H1 (cell line): ENCODE measurements around the gene FBXO2. TPM values are rescaled to one million over a fixed set of nuclear protein-coding genes. Genes with fewer than 3 reads are reported as not detected.

Source experiments
- CTCF ChIA-PET: fragments of 300-600 bp; sonication (Branson Sonifier 250); formaldehyde crosslinking; loops from one replicate; lab custom pipeline; 2021; ENCODE audit not compliant: partially characterized antibody; lab: Charles Lee
- POLR2A ChIA-PET: fragments of 300-600 bp; sonication (Branson Sonifier 250); formaldehyde crosslinking; loops from one replicate; lab custom pipeline; 2021; ENCODE audit warnings: inconsistent platforms; ENCODE audit not compliant: partially characterized antibody; lab: Charles Lee
- DNase-seq, 2 experiments: peaks; one replicate each; pipeline versions ENCODE4 v3.0.0 to v3.0.0-alpha.2; 2010 to 2022; ENCODE audit warnings: low spot score in 2 of 2, low read depth in 1 of 2, mixed read lengths in 1 of 2
- FAIRE-seq: peaks from 2 replicates; lab custom pipeline; 2011; peaks lifted over from hg19 to GRCh38; lab: Jason Lieb, UNC
- H2AFZ ChIP-seq: 2 replicates; pipeline ENCODE4 v1.8.1; 2012; ENCODE audit warnings: low read length, inconsistent platforms
- H2AK5ac ChIP-seq: 2 replicates; pipeline ENCODE4 v1.6.1; 2013; ENCODE audit warnings: low read depth, low read length
- H2BK120ac ChIP-seq: replicated peaks from 2 replicates; pipeline ENCODE3; 2013; ENCODE audit warnings: low read depth, low read length, inconsistent platforms
- H2BK12ac ChIP-seq: 2 replicates; pipeline ENCODE4 v1.6.1; 2013; ENCODE audit warnings: low read depth, low read length
- H2BK15ac ChIP-seq: 2 replicates; pipeline ENCODE4 v1.6.1; 2013; ENCODE audit warnings: low read length
- H2BK20ac ChIP-seq: 2 replicates; pipeline ENCODE4 v1.6.1; 2013; ENCODE audit warnings: low read length
- H2BK5ac ChIP-seq: 2 replicates; pipeline ENCODE4 v1.6.1; 2013; ENCODE audit warnings: low read depth, low read length
- H3K14ac ChIP-seq: 2 replicates; pipeline ENCODE4 v1.6.1; 2013; ENCODE audit warnings: inconsistent platforms; ENCODE audit not compliant: insufficient read length
- H3K18ac ChIP-seq: 2 replicates; pipeline ENCODE4 v1.6.1; 2013; ENCODE audit warnings: low read length; ENCODE audit errors: extremely low read depth
- H3K23ac ChIP-seq: 2 replicates; pipeline ENCODE4 v1.6.1; 2013; ENCODE audit warnings: inconsistent platforms; ENCODE audit not compliant: insufficient read length
- H3K23me2 ChIP-seq: 2 replicates; pipeline ENCODE4 v1.6.1; 2013; ENCODE audit warnings: low read depth, low read length
- H3K27ac ChIP-seq: 2 replicates; pipeline ENCODE4 v1.6.1; 2011; ENCODE audit warnings: low read depth, low read length, inconsistent platforms
- H3K27me3 ChIP-seq, 4 experiments: replicated peaks in 1 of 4; 1 replicate in 1 of 4; 2 replicates in 3 of 4; pipeline versions ENCODE4 v1.6.1 to v1.8.1; 2011 to 2013; ENCODE audit warnings: low read length in 3 of 4, mild to moderate bottlenecking in 3 of 4, inconsistent platforms in 2 of 4, mixed read lengths in 2 of 4, moderate library complexity in 1 of 4; ENCODE audit not compliant: control insufficient read depth in 3 of 4, insufficient read depth in 3 of 4; ENCODE audit errors: extremely low read depth in 1 of 4
- H3K36me3 ChIP-seq, 4 experiments: 2 replicates each; pipeline versions ENCODE4 v1.6.1 to v1.8.1; 2011 to 2013; ENCODE audit warnings: mild to moderate bottlenecking in 4 of 4, low read length in 3 of 4, moderate library complexity in 2 of 4, control low read depth in 1 of 4, inconsistent platforms in 1 of 4; ENCODE audit not compliant: insufficient read depth in 4 of 4, control insufficient read depth in 2 of 4
- H3K4ac ChIP-seq: replicated peaks from 2 replicates; pipeline ENCODE3; 2013; ENCODE audit warnings: low read length, low read depth, mixed read lengths, inconsistent platforms; ENCODE audit not compliant: insufficient read length
- H3K4me1 ChIP-seq, 4 experiments: replicated peaks in 1 of 4; 1 replicate in 1 of 4; 2 replicates in 3 of 4; pipeline versions ENCODE4 v1.6.1 to v1.8.1; 2011 to 2013; ENCODE audit warnings: low read length in 3 of 4, inconsistent platforms in 2 of 4, mixed read lengths in 1 of 4; ENCODE audit not compliant: insufficient read depth in 4 of 4, control insufficient read depth in 3 of 4
- H3K4me2 ChIP-seq, 2 experiments: 2 replicates each; pipeline versions ENCODE4 v1.6.1 to v1.8.1; 2011 to 2013; ENCODE audit warnings: low read depth in 2 of 2, low read length in 2 of 2, control low read depth in 1 of 2, inconsistent platforms in 1 of 2, mild to moderate bottlenecking in 1 of 2; ENCODE audit not compliant: insufficient read depth in 1 of 2
- H3K4me3 ChIP-seq, 4 experiments: fragments of 200-600, 300-600 bp in 1 of 4; sonication (generic), shearing (Covaris generic), sonication (Bioruptor Twin) in 1 of 4; 2 replicates each; pipeline versions ENCODE4 v1.5.1 to v1.8.1; 2011 to 2016; ENCODE audit warnings: low read length in 4 of 4, low read depth in 3 of 4, control low read depth in 2 of 4, inconsistent platforms in 2 of 4, mild to moderate bottlenecking in 2 of 4, mixed read lengths in 1 of 4, moderate library complexity in 1 of 4; ENCODE audit not compliant: insufficient read depth in 2 of 4; ENCODE audit errors: extremely low read depth in 1 of 4
- H3K56ac ChIP-seq: replicated peaks from 2 replicates; pipeline ENCODE3; 2013; ENCODE audit warnings: low read depth, mild to moderate bottlenecking, mixed read lengths, low read length, inconsistent platforms; ENCODE audit not compliant: insufficient read length
- H3K79me1 ChIP-seq: 2 replicates; pipeline ENCODE4 v1.6.1; 2013; ENCODE audit warnings: low read depth, low read length, control low read depth
- H3K79me2 ChIP-seq, 2 experiments: 2 replicates each; pipeline versions ENCODE4 v1.6.1 to v1.8.1; 2012 to 2013; ENCODE audit warnings: low read length in 2 of 2, mild to moderate bottlenecking in 2 of 2, inconsistent platforms in 1 of 2; ENCODE audit not compliant: insufficient read depth in 2 of 2, control insufficient read depth in 1 of 2
- H3K9ac ChIP-seq, 4 experiments: replicated peaks in 1 of 4; 1 replicate in 1 of 4; 2 replicates in 3 of 4; pipeline versions ENCODE4 v1.6.1 to v1.8.1; 2011 to 2013; ENCODE audit warnings: low read depth in 3 of 4, low read length in 3 of 4, control low read depth in 2 of 4, mild to moderate bottlenecking in 2 of 4, moderate library complexity in 2 of 4, inconsistent platforms in 1 of 4; ENCODE audit errors: extremely low read depth in 1 of 4
- H3K9me3 ChIP-seq, 2 experiments: 2 replicates each; pipeline versions ENCODE4 v1.6.1 to v1.8.1; 2012 to 2013; ENCODE audit warnings: mild to moderate bottlenecking in 2 of 2, moderate library complexity in 2 of 2, control low read depth in 1 of 2, inconsistent platforms in 1 of 2, low read depth in 1 of 2, low read length in 1 of 2, mixed read lengths in 1 of 2; ENCODE audit not compliant: insufficient read depth in 2 of 2
- H4K20me1 ChIP-seq, 2 experiments: replicated peaks in 1 of 2; 2 replicates each; pipeline versions ENCODE3 to v1.8.1; 2011 to 2013; ENCODE audit warnings: inconsistent platforms in 2 of 2, low read length in 2 of 2, mild to moderate bottlenecking in 1 of 2; ENCODE audit not compliant: insufficient read depth in 2 of 2, control insufficient read depth in 1 of 2
- H4K5ac ChIP-seq: 2 replicates; pipeline ENCODE4 v1.6.1; 2013; ENCODE audit warnings: low read length, low read depth, mixed read lengths, inconsistent platforms; ENCODE audit not compliant: insufficient read length
- H4K8ac ChIP-seq: 2 replicates; pipeline ENCODE4 v1.8.0; 2013; ENCODE audit warnings: mild to moderate bottlenecking, moderate library complexity, low read length, inconsistent platforms; ENCODE audit not compliant: insufficient read depth; ENCODE audit errors: extremely low read depth
- H4K91ac ChIP-seq: replicated peaks from 2 replicates; pipeline ENCODE3; 2013; ENCODE audit warnings: low read length, mixed read lengths, inconsistent platforms; ENCODE audit not compliant: insufficient read length
- SP1 ChIP-seq: IDR thresholded peaks from 2 replicates; pipeline ENCODE4 v1.6.1; 2011; ENCODE audit warnings: low read depth, low read length
- WGBS, 2 experiments: shearing (Covaris generic) in 1 of 2; methylation state at CpG; one replicate each; pipeline versions ENCODE4 v1.1.6 to v1.1.7; 2013 to 2015; ENCODE audit warnings: low lambda C conversion rate in 2 of 2, mixed read lengths in 2 of 2, inconsistent platforms in 1 of 2, low coverage in 1 of 2, missing lambda C conversion rate in 1 of 2; ENCODE audit not compliant: insufficient replicate concordance in 2 of 2, insufficient coverage in 1 of 2, insufficient read length in 1 of 2; ENCODE audit errors: extremely low coverage in 1 of 2, missing lambda C conversion rate in 1 of 2; 5-methylcytosine and 5-hydroxymethylcytosine counted together
- polyA plus RNA-seq, 7 experiments: library from polyadenylated mRNA; depleted of rRNA in 3 of 7; stranded (reverse) in 5 of 7; unstranded in 2 of 7; fragments of >200 nt in 5 of 7; fragments of 200-250 nt in 2 of 7; gene quantifications; 1 replicate in 5 of 7; 2 replicates in 1 of 7; 4 replicates in 1 of 7; pipeline versions ENCODE4 v1.2.1 to v1.2.3, GENCODE V29; 2011 to 2013; ENCODE audit warnings: missing spikeins in 2 of 7, mixed read lengths in 2 of 7
- total RNA-seq: library from RNA; stranded (reverse); fragmentation: NEBNext Ultra II Directional; extraction: Animal tissue kit (Norgen Biotek cat#: 25700); gene quantifications from 2 replicates; pipeline ENCODE4 v1.2.1, GENCODE V29; 2021

FBXO2 gene
- total and polyA plus RNA-seq, 2 of the 8 experiments (the other 6 are each of a cell fraction or from before 2014, with no cell fraction given), result 51.3 to 57.9 TPM

DNA sequence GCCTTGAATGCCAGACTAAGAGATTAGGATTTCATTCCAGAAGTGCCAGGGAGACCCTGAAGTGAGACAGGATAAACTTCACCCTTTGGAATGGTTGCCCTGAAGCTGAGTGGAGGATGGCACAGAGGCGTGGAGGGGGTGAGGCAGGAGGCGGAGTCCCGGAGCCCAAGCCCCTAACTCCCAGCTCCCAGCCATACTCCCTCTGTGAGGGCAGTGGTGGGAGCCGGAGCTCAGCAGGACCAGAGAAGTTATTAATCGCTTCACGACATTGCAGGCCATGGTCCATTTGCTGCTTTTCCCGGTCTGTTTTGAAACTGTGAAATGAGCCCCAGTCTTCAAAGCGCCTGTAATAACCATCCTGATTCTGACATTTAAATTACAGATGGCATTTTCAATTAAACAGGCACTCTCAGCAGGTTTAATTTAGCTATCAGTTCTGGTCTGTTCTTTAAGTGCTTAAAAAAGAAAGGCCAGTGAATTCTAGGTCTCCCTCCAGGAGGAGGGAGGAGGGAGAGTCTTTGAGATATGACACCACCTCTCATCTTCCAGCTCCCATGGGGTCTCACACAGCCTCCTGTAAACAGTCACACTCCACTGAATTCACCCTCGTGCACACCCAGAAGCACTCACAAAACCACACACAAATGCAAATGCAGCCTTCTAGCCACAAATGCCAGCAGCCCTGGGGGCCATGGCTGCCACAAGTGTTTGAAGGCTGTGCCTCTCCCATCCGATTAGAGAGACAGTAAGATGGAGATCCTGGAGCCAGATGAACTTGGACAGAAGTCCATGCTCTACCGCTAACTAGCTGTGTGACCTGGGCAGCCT lies 19.6 kb downstream of the FBXO2 start:
- Histone ChIP-seq H3K14ac (no peak overlapping the region), H2AK5ac (no peak overlapping the region), H3K23ac (no peak overlapping the region), H2BK15ac (no peak overlapping the region), H2BK120ac (no peak overlapping the region), H2AFZ (no peak overlapping the region), H3K9me3 (no peaks in the 10 kb centered on the region), H3K4me2 (no peak overlapping the region), H3K4ac (no peak overlapping the region), H2BK5ac (no peak overlapping the region), H3K79me2 (no peaks in the 10 kb centered on the region), H4K5ac (no peak overlapping the region), H3K56ac (no peak overlapping the region), H3K18ac (no peak overlapping the region), H2BK12ac (no peak overlapping the region), H3K79me1 (no peaks in the 10 kb centered on the region), H3K36me3 (no peaks in the 10 kb centered on the region), H4K8ac (no peak overlapping the region), H3K27ac (no peak overlapping the region), H4K20me1 (peaks cover 0 to 7% of the 10 kb centered on the region in 2 experiments), H4K91ac (no peak overlapping the region), H2BK20ac (no peak overlapping the region), H3K4me3 (no peak overlapping the region), H3K27me3 (no peaks in the 10 kb centered on the region; a peak in 1 of 7 replicates), H3K4me1 (no peaks in the 10 kb centered on the region), H3K23me2 (no peaks in the 10 kb centered on the region), H3K9ac (no peak overlapping the region)
- POLR2A ChIA-PET, result interaction anchor here (1.0 kb wide), 1 partner anchor 48 kb away, joined by 5 read pairs; no protein-coding TSS in a partner anchor
- no peak for DNase-seq
- no peak for FAIRE-seq
- TF ChIP-seq SP1, result no peak
- CTCF ChIA-PET, result interaction anchor here (0.6 to 8.7 kb wide), 17 partner anchors 9 to 351 kb away, joined by 3 to 66 read pairs (median 3); no protein-coding TSS in a partner anchor
- 88% methylated on average over 11 of the region's 11 CpGs; no CpG with 5 or more reads in 1 of the 2 experiments for WGBS, 2 experiments
